Activated CD4-positive, alpha-beta T cell treated with anti-CD3 and anti-CD28 coated beads, Interleukin-2, Interleukin-6, amounts not matched to agents 100 ng/mL and 50 ng/mL, durations not matched to agents 16 hours and 8 hours (primary cell): ENCODE results near the gene CNOT3.
"Not testable (repeated sequence)": the region's sequence is repeated elsewhere in the genome, so short reads cannot be mapped to it uniquely, and the experiment has no call there.

Experiments used
- DNase-seq: peaks from one replicate; pipeline ENCODE4 v3.0.0-alpha.2; 2020

Gene CNOT3

GRCh38 chr19:54152267-54152666 is 14.7 kb downstream of the CNOT3 start:
- DNase-seq: no peak

- DNase-seq: no peak
Measured at GRCh38 chr19:54152878-54153524, 15.4 kb downstream of the CNOT3 start.

GRCh38 chr19:54153731-54154326 is 16.3 kb downstream of the CNOT3 start:
- no peak for DNase-seq

- DNase-seq: peak; percentile 32
Measured at GRCh38 chr19:54154603-54155345, 17.2 kb downstream of the CNOT3 start.

GRCh38 chr19:54155694-54156093 is 18.1 kb downstream of the CNOT3 start:
- DNase-seq: no peak

GRCh38 chr19:54156490-54156889 is 18.9 kb downstream of the CNOT3 start:
- DNase-seq: no peak

- DNase-seq: no peak
Measured at GRCh38 chr19:54156953-54157352, 19.4 kb downstream of the CNOT3 start.

GRCh38 chr19:54158812-54159351 is 21.3 kb downstream of the CNOT3 start:
- DNase-seq: peak; percentile 43

GRCh38 chr19:54159352-54160181 is 22.0 kb downstream of the CNOT3 start, which contains the start of gene LENG1:
Gene LENG1, minus strand, starts transcription at chr19:54159721. Its CDS starts 26 bp downstream, at chr19:54159695.
- peak; percentile 100 for DNase-seq

GRCh38 chr19:54160182-54160811 is 22.7 kb downstream of the CNOT3 start:
- peak; percentile 24 for DNase-seq

- DNase-seq: no peak
Measured at GRCh38 chr19:54160854-54161253, 23.3 kb downstream of the CNOT3 start.

GRCh38 chr19:54162241-54162805 is 24.8 kb downstream of the CNOT3 start:
- DNase-seq: peak; percentile 83

GRCh38 chr19:54162884-54163283 is 25.3 kb downstream of the CNOT3 start:
- no peak for DNase-seq

- peak; percentile 88 for DNase-seq
Measured at GRCh38 chr19:54164369-54165068, 27.0 kb downstream of the CNOT3 start.

GRCh38 chr19:54165222-54165621 is 27.7 kb downstream of the CNOT3 start:
- DNase-seq: no peak

GRCh38 chr19:54168174-54168917 is 30.8 kb downstream of the CNOT3 start:
- DNase-seq: peak; percentile 92

GRCh38 chr19:54169149-54169740 is 31.7 kb downstream of the CNOT3 start:
- DNase-seq: no peak

GRCh38 chr19:54171736-54172431 is 34.3 kb downstream of the CNOT3 start:
- not testable (repeated sequence) for DNase-seq
